ENCODE measurements around the gene GBP6. TPM values are rescaled to one million over a fixed set of nuclear protein-coding genes. Genes with fewer than 3 reads are reported as not detected.

GBP6 gene
- total and polyA plus RNA-seq, 11 donors, result 0.03 to 0.67 (median 0.13) TPM; not detected in 5

DNA sequence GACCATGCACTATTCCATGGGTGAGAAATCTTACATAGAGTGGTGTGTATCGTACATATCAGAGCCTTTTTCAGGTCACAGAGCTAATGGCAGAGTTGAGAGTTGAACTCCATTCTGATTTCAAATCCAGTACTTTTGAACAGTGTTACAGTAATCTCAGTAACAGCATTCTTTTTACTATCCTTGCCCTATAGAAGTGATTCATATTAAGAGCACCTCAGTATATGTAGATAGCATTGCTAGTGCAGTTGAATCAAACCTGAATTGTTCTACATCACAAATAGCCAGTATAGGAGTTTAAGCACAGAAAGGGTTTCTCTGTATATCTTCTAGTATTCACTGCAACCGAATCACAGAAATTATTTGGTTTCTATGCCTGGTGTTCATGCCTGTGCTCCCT is 11.4 kb upstream of the GBP6 start:
- H3K4me1 ChIP-seq, result peaks cover 0 to 9% (median 0%) of the 10 kb centered on the region in 12 donors
- DNase-seq (no peak), ATAC-seq (no peak)
- TF ChIP-seq POLR2A (IDR thresholded peaks at IDR 0.05), result no peak
- TF ChIP-seq, protein P1, sequence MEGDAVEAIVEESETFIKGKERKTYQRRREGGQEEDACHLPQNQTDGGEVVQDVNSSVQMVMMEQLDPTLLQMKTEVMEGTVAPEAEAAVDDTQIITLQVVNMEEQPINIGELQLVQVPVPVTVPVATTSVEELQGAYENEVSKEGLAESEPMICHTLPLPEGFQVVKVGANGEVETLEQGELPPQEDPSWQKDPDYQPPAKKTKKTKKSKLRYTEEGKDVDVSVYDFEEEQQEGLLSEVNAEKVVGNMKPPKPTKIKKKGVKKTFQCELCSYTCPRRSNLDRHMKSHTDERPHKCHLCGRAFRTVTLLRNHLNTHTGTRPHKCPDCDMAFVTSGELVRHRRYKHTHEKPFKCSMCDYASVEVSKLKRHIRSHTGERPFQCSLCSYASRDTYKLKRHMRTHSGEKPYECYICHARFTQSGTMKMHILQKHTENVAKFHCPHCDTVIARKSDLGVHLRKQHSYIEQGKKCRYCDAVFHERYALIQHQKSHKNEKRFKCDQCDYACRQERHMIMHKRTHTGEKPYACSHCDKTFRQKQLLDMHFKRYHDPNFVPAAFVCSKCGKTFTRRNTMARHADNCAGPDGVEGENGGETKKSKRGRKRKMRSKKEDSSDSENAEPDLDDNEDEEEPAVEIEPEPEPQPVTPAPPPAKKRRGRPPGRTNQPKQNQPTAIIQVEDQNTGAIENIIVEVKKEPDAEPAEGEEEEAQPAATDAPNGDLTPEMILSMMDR (IDR thresholded peaks at IDR 0.05), result no peak
- H3K9me3 ChIP-seq, result no peaks in the 10 kb centered on the region
- no peaks in the 10 kb centered on the region for H3K36me3 ChIP-seq
- peak overlapping the region in 1 of 12 donors; percentile 65 for H3K27ac ChIP-seq
- no peak overlapping the region for H3K4me3 ChIP-seq
- intact Hi-C loops (cut with DNase I), result loop anchor here in 7 of 10 donors (10.0 kb wide), 4 partner anchors 88 to 268 kb away; partner anchors contain the start of gene GBP4 (in 3 of the 7)
- H3K27me3 ChIP-seq, result no peaks in the 10 kb centered on the region
- WGBS, 4 donors, result 86 to 90% (median 89%) methylated on average over 2 of the region's 2 CpGs

- H3K9me3 ChIP-seq, result no peaks in the 10 kb centered on the region
- H3K36me3 ChIP-seq, result no peaks in the 10 kb centered on the region
- intact Hi-C loops (cut with DNase I), result loop anchor here in 7 of 10 donors (10.0 kb wide), 4 partner anchors 89 to 269 kb away; partner anchors contain the start of gene GBP4 (in 3 of the 7)
- no peak for DNase-seq
- H3K27me3 ChIP-seq, result no peaks in the 10 kb centered on the region
- no peak for TF ChIP-seq POLR2A (IDR thresholded peaks at IDR 0.05)
- TF ChIP-seq, protein P1 (IDR thresholded peaks at IDR 0.05), result no peak
- 87 to 100% (median 92%) methylated on average over 3 of the region's 3 CpGs for WGBS, 4 donors
- H3K27ac ChIP-seq, result peak overlapping the region in 1 of 12 donors; percentile 58
- no peak overlapping the region for H3K4me3 ChIP-seq
- peak in 1 of 4 donors; percentile 20 for ATAC-seq
- peaks cover 0 to 20% (median 2%) of the 10 kb centered on the region in 12 donors for H3K4me1 ChIP-seq
These were observed 9.7 kb upstream of the GBP6 start for GRCh38 chr1:89354205-89354604.

GRCh38 chr1:89355056-89355455 is 8.8 kb upstream of the GBP6 start:
- peaks cover 0 to 20% (median 2%) of the 10 kb centered on the region in 12 donors for H3K4me1 ChIP-seq
- 78 to 89% (median 84%) methylated on average over 1 of the region's 1 CpG for WGBS, 4 donors
- no peak overlapping the region for H3K4me3 ChIP-seq
- ATAC-seq, result no peak
- no peaks in the 10 kb centered on the region for H3K9me3 ChIP-seq
- H3K36me3 ChIP-seq, result no peaks in the 10 kb centered on the region
- no peaks in the 10 kb centered on the region for H3K27me3 ChIP-seq
- intact Hi-C loops (cut with DNase I), result loop anchor here (5.0 to 10.0 kb wide), 11 partner anchors 90 to 373 kb away; partner anchors contain the start of gene GBP4 (in 8 of the 10)
- DNase-seq, result no peak
- TF ChIP-seq, protein P1 (IDR thresholded peaks at IDR 0.05), result no peak
- no peak for TF ChIP-seq POLR2A (IDR thresholded peaks at IDR 0.05)
- H3K27ac ChIP-seq, result peak overlapping the region in 1 of 12 donors; percentile 58

GRCh38 chr1:89356658-89357400 is 7.0 kb upstream of the GBP6 start:
- WGBS, 4 donors, result 90 to 94% (median 90%) methylated on average over 8 of the region's 8 CpGs
- H3K9me3 ChIP-seq, result no peaks in the 10 kb centered on the region
- no peaks in the 10 kb centered on the region for H3K27me3 ChIP-seq
- intact Hi-C loops (cut with DNase I), result loop anchor here (2.0 to 10.0 kb wide), 12 partner anchors 92 to 375 kb away; partner anchors contain the start of gene GBP4 (in 8 of the 10)
- H3K36me3 ChIP-seq, result no peaks in the 10 kb centered on the region
- no peak for DNase-seq
- no peak overlapping the region for H3K27ac ChIP-seq
- H3K4me1 ChIP-seq, result peaks cover 0 to 20% (median 2%) of the 10 kb centered on the region in 12 donors
- no peak for ATAC-seq
- no peak for TF ChIP-seq POLR2A (IDR thresholded peaks at IDR 0.05)
- TF ChIP-seq, protein P1 (IDR thresholded peaks at IDR 0.05), result no peak
- no peak overlapping the region for H3K4me3 ChIP-seq

Data from heart left ventricle (tissue), 16 donors.